Measurements from ENCODE around the gene ZSCAN1. TPM values are rescaled to one million over a fixed set of nuclear protein-coding genes. Genes with fewer than 3 reads are reported as not detected.

Gene ZSCAN1
- total RNA-seq, 1 donor from 2014 or later = not detected

DNA sequence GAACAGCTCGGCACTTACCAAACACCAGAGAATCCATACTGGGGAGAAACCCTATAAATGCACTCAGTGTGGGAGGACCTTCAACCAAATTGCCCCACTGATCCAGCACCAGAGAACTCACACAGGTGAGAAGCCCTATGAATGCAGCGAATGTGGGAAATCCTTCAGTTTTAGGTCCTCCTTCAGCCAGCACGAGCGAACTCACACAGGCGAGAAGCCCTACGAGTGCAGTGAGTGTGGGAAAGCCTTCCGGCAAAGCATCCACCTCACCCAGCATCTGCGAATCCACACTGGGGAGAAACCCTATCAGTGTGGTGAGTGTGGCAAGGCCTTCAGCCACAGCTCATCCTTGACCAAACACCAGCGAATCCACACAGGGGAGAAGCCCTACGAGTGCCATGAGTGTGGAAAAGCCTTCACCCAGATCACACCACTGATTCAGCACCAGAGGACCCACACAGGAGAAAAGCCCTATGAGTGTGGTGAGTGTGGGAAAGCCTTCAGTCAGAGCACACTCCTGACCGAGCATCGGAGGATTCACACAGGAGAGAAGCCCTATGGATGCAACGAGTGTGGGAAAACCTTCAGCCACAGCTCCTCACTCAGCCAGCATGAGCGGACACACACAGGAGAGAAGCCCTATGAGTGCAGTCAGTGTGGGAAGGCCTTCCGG is 33.6 kb downstream of the ZSCAN1 start:
- intact Hi-C loops (cut with micrococcal nuclease) = no loop called here

DNA sequence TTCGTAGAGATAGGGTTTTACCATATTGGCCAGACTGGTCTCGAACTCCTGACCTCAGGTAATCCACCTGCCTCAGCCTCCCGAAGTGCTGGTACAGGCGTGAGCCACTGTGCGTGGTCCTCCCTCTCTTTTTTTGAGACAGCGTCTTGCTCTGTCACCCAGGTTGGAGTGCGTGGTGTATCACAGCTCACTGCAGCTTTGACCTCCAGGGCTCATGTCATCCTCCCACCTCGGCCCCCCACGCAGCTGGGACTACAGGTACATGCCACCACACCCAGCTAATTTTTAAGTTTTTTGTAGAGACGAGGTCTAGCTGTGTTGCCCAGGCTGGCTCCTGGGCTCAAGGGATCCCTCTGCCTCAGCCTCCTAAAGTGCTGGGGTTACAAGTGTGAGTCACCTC is 46.0 kb downstream of the ZSCAN1 start:
- intact Hi-C loops (cut with micrococcal nuclease) = no loop called here

DNA sequence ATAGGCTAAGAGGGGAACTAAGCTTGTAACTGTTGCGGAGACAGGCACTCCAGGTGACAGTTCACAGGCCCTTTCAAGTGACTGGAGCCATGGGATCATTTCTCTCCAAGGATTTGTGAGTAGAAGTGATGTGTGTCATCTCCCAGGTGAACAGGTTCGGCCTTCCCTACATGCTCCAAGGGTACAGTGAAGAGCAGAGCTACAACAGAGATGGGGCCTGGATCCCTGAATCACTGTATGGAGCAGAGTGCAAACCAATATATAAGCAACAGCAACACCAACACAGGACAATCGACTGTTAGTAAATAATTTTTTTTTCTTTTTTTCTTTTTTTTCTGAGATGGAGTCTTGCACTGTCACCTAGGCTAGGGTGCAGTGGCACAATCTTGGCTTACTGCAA is 49.2 kb downstream of the ZSCAN1 start:
- intact Hi-C loops (cut with micrococcal nuclease) = no loop called here

DNA sequence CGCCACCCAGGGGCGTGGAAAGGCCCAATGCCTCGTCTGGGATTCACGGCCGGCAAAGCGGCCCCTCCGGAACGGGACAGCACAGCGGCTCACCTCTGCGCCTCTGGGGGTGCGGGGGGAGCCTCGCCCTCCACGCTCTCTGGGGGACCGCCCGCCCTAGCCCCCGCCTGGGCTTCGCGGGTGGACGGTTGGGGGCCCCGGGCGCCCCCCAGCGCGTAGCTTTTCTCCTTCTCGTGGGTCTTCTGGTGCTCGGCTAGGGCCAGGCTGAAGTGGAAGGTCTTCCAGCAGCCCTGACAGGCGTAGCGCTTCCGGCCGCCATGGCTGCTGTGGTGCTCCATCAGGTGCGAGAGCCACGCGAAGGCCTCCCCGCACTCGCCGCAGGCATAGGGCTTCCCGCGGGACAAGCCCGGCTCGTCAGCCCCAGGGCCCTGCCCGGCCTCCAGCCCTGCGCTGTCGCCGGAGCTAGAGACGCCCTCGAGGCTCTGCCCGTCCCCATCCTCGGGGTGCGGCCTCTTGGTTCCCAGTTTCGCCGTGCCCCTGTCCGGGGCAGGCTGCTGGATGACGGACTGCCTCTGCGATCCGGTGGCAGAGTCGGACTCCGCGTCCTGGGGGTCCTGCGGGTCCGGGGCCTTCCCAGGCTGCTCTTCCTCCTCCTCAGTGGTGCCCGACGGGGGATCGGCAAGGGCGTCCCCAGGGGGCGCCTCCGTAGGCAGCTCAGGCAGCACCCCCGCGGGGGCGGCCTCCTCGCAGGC is 50.9 kb downstream of the ZSCAN1 start:
- intact Hi-C loops (cut with micrococcal nuclease) = no loop called here

DNA sequence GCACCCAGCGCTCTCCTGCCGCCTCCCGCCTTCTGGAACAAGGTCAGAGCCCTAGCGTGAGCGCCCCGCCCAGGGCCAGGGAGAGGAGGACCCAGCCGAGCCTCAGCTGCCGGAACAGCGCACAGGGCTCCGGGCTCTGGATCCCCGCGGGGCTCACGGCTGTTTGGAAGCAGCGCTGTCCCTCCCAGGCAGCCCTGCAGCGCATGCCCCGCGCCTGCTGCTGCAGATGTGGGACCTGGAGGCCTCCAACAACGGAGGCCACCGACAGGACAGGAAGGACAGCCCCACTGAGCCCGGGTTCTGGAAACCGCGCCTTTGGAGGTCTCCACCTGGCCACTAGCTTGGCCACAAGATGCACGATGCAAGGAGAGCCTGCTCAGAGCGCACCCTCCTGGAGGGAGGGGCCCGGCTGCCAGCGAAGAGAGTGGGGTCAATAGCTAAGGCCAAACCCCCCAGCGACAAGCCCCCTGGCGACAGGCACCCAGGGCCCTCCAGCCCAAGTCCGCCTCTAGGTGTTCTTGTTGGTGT is 51.6 kb downstream of the ZSCAN1 start:
- intact Hi-C loops (cut with micrococcal nuclease) = no loop called here

DNA sequence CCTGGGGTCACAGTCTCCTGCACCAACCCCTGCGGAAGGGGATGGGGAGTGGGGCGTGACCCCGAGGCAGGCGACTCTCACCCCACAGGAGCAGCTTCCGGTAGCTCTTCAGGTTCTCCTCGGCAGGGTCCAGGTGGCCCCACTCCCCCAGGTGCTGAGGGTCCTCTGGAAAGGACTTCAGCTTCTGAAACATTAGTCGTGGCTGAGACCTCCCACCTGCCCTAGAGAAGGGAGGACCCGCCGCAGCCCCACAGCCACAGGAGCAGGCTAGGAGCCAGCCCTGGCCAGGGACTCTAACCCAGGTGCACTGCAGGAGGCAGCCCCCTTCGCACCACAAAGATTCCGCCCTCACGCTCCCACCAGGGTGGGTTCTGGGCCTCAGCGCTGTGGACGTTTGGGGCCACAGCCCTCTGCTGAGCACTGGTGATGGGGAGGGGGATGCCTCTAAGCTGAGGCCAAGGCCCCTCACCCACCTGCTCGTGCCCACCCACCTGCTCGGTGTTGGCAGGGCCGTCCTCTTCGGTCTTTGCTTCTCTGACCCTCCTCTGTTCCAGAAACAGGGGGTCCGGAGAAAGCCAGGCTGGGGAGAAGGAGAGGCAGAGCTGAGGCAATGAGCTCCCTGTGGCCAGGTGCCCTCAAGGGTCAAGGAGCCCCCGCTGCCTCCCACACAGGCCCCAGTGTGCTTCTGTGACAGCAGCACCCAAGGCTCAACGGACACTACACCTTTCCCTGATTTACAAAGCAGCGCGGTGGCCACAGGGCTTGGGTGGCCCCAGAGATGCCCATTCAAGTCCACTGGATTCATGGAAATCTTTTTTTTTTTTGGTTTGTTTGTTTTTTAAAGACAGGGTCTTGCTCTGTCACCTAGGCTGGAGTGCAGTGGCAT is 53.2 kb downstream of the ZSCAN1 start:
- intact Hi-C loops (cut with micrococcal nuclease) = no loop called here

DNA sequence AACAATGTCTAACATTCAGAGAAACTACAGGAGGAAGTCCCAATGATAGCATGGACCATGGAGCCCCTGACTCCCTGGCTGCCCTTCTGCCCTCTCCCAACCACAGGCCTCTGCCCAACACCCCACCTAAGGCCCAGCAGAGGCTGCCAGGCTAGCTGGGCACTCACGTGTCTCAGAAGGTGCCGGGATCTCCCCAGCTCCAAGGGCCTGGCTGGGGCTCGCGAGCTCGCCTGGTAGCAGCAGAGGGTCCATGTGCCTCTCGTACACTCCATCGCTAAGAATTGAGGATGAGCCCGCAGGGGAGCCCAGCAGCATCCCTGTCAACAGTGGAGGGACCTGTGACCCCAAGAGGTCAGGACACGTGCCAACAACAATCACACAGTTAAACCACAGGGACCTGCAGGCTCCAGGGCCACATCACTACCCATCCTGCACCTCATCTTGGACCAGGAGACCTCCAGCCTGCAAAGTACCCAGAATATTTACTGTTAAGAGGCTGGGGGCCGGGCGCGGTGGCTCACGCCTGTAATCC is 54.8 kb downstream of the ZSCAN1 start:
- intact Hi-C loops (cut with micrococcal nuclease) = no loop called here

DNA sequence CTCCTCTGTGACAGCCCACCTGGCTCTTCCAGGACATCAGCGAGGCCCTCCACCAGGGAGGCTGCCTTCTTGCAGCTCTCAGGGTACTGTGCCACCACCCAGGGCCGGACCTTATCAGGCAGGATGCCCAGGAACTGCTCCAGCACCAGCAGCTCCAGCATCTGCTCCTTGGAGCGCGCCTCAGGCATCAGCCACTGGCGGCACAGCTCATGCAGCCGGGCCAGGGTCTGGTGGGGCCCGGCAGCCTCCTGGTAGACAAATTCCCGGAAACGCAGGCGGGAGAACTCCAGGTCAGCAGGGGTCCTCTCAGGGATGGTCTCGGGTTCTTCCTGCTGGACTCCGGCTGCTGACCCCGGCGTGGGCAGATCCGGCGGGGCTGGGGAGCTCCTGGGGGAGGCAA is 56.0 kb downstream of the ZSCAN1 start:
- intact Hi-C loops (cut with micrococcal nuclease) = no loop called here

DNA sequence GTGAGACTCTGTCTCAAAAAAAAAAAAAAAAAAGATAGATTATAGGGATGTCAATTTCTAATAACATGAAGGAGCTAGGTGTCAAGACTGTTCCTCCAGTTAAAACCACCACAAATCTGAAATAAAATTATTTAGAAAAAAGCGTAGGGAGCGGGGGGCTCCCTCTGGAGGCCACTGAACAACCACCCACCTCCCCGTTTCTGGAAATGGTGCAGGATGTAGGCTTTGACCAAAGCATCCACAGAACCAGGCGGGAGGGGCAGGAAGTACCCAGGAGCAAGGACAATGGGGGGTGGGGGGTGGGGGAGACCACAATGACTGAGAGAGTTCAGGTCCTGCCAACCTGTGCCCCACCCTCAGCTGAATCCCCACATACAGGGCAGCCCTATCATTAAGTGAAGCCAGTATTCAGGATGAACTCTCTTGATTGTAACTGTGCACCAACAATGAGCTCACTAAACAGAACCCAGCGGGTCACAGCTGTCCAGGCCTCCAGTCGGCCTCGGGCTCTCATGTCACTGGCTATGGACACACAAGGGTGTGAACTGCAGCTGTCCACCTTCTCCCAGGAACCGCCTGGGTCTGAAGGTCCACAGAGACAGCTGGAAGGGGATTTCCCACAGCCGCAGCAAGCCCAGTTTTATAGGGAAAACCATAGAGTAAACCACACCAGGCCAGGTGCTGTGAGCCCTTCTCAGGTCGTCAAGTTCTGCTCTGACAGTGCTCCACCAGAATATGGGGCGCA is 57.6 kb downstream of the ZSCAN1 start:
- intact Hi-C loops (cut with micrococcal nuclease) = no loop called here

DNA sequence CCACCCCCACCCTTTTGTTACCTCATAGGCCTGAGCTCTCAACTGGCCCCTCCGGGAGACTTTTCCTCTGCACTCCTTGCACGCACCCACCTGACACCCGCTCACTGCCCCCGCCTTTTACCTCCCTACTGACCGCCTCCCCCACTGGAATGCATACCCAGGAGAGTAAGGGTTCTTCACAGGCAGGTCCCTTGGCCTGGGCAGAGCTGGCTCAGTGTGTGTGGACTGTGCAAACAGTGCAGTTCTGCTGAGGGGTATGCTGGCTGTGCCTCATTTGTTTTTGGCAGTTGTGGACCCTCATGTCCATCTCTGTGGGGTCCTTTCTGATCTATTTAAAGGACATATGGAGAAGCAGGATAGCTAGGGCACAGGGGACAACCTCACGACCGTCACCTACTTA is 59.2 kb downstream of the ZSCAN1 start:
- intact Hi-C loops (cut with micrococcal nuclease) = no loop called here

DNA sequence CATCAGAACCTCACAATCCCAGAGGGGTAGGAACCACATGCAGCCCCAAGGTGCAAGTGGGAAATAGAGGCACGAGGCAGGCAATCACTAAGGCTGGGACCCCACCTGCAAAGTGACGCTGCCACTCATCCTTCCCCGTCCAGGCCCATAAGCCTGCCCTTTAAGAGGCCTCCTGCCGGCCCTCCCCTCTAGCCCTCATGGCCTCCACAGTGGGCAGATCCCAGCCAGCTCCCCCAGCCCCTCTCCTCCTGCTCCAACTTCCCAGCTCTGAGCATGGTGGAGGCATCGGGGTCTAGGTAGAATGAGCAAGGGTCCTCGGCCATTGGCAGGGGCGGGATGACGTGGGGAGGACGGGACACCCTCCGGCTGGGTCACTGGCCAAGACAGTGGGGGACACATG is 61.5 kb downstream of the ZSCAN1 start:
- intact Hi-C loops (cut with micrococcal nuclease) = no loop called here

DNA sequence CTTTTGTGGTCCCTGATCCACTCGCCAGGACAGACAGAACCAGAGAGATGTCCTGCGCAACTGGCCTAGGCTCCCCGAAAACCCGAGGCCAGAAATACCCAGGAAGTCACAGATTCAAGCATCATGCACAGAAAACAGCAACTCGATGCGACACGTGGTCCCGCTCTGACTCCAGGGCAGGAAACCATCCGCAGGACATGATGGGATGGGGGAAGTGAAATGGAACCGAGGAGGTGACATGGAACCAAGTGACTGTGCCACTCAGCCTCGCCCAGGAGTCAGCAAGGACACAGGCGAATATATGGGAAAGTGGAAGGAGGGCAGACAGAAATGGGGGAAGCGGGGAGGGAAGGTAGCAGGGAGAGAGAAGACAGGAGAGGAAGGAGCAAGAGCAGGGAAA is 63.1 kb downstream of the ZSCAN1 start:
- intact Hi-C loops (cut with micrococcal nuclease) = no loop called here

DNA sequence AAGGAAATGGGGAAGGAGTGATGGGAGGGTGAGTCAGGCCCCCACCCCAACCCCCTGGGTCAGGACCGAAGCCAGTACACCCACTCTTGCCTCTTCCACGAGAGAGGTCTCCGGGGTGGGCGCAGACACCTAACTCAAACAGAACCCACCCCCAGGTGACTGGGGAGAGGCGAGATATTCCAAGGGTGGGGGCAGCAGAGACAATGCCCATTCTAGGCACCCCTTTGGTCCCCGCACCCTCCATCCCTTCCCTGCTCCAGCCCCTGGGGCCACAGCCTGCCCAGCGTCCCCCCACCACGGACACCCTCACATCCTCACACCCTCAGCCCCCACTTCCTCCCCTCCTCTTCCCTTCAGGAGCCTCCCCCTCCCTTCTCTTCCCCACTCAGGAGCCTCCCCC is 63.5 kb downstream of the ZSCAN1 start:
- intact Hi-C loops (cut with micrococcal nuclease) = no loop called here

DNA sequence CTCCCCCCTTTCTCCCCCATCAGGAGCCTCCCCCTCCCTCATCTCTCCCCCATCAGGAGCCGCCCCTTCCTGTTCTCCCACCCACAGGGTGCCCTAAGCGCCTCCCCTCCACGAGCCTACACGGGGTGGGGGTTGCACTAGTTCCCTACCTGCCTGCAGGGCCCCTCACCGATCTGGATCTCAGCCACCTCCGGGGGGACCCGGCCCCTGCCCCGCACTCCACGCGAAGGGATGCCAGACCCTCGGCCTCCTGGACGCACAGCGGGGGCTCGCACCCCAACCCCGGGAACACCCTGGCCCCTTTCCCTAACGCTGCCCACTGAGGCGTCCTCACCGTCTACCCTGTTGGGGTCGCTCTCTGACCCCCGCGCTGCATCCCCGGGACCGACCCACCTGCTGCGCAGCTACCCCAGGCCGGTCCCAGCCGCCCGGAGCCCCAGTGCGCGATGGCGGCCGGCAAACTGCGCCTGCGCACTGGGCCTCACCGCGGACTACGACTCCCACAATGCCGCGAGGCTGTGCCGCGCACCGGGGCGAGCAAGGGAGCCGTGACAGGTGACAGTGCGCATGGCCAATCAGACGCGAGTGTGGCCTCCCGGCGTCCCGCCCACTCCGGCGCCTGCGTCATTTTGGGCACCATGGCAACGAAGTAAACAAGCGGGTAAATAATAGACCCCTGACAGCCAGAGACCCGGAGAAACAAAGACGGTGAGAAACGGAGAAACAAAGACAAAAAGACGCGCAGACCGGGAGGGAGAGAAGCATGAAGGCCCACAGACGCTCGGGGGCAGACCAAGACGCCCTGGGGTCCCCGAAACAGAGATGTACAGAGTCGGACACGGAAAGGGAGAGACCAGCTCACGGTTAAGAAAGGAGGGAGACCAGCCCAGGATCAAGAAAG is 64.2 kb downstream of the ZSCAN1 start, which contains the start of gene ZSCAN18:
Gene ZSCAN18, minus strand, starts transcription at position 451 of the 901 bp plus-strand sequence. CDS start 7,964 bp downstream, outside the sequence.
- intact Hi-C loops (cut with micrococcal nuclease) = no loop called here

DNA sequence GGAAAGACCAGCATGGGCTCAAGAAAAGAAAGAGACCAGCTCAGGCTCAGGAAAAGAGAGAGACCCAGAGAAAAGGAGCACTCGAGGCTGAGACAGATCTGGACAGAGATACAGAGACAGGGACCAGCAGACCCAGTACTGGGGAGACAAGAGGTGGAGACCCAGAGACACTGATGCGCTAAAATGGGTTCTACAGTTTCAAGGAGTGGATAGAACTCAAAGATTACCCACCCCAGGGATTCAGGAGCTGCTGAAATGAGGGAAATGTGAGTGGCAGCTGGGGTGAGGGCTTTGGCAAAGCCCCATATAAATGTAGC is 64.8 kb downstream of the ZSCAN1 start:
- intact Hi-C loops (cut with micrococcal nuclease) = no loop called here

Other genes starting within 250 kb of the ZSCAN1 start
- 10.4 and 11.0 TPM in 2 replicates for gene ZNF552, start 219.1 kb upstream of the ZSCAN1 start, total RNA-seq
- 17.7 and 22.2 TPM in 2 replicates for gene ZNF587B, start 203.7 kb upstream of the ZSCAN1 start, total RNA-seq
- gene ZNF587, start 184.2 kb upstream of the ZSCAN1 start, total RNA-seq = 42.6 and 46.5 TPM in 2 replicates
- gene ZNF814, start 145.0 kb upstream of the ZSCAN1 start, total RNA-seq = 12.5 and 12.9 TPM in 2 replicates
- gene ZNF417, start 117.4 kb upstream of the ZSCAN1 start, total RNA-seq = 16.5 and 21.6 TPM in 2 replicates
- 1.5 and 2.3 TPM in 2 replicates for gene ZNF418, start 98.6 kb upstream of the ZSCAN1 start, total RNA-seq
- gene ZNF256, start 86.3 kb upstream of the ZSCAN1 start, total RNA-seq = 4.0 and 5.4 TPM in 2 replicates
- 0.32 TPM in 1 of 2 replicates, not detected in the other for gene C19orf18, start 59.5 kb upstream of the ZSCAN1 start, total RNA-seq
- gene ZNF606, start 31.2 kb upstream of the ZSCAN1 start, total RNA-seq = 9.2 and 11.5 TPM in 2 replicates
- 0.12 TPM in 1 of 2 replicates, not detected in the other for gene ZNF135, start 25.3 kb downstream of the ZSCAN1 start, total RNA-seq
- 4.3 and 5.0 TPM in 2 replicates for gene ZSCAN18, start 64.2 kb downstream of the ZSCAN1 start, total RNA-seq
- gene ZNF329, start 116.8 kb downstream of the ZSCAN1 start, total RNA-seq = 2.7 and 2.8 TPM in 2 replicates
- gene ZNF274, start 149.0 kb downstream of the ZSCAN1 start, total RNA-seq = 20.7 and 21.0 TPM in 2 replicates
- 41.6 and 42.0 TPM in 2 replicates for gene ZNF544, start 194.9 kb downstream of the ZSCAN1 start, total RNA-seq
- 4.9 and 5.5 TPM in 2 replicates for gene ZNF8, start 244.9 kb downstream of the ZSCAN1 start, total RNA-seq